NCI-H460 (cell line): ENCODE data around the gene PPP2CA. TPM values are rescaled to one million over a fixed set of nuclear protein-coding genes. Genes with fewer than 3 reads are reported as not detected.
A peak's percentile ranks its signal among the peaks of the same experiment; 100 is the strongest.
"Not testable (repeated sequence)": the region's sequence is repeated elsewhere in the genome, so short reads cannot be mapped to it uniquely, and the experiment has no call there.

Experiments used
- DNase-seq: peaks from one replicate; pipeline ENCODE4 v3.0.0-alpha.2; 2016; ENCODE audit warnings: low read depth; ENCODE audit errors: extremely low read depth
- total RNA-seq: library from RNA; depleted of rRNA; stranded (reverse); fragments of >200 nt; shearing (Covaris generic); gene quantifications from 2 replicates; pipeline ENCODE4 v1.2.3, GENCODE V29; 2014

PPP2CA gene
- total RNA-seq, 1 experiment from 2014 or later: 172 TPM

- DNase-seq: no peak
Measured at GRCh38 chr5:134246771-134247427, 21.0 kb upstream of the PPP2CA start.

DNA sequence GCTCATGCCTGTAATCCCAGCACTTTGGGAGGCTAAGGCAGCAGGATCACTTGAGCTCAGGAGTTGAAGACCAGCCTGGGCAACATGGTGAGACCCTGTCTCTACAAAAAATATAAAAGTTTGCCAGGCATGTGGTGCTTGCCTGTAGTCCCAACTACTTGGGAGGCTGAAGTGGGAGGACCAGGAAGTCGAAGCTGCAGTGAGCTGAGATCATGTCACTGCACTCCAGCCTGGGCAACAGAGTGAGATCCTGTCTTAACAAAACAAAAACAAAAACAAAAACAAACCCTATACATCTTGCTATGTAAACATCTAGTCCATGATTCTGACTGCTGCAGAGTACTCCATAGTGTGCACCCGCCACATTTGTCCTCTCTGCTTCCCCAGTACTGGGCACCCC lies 19.8 kb upstream of the PPP2CA start:
- DNase-seq: no peak

GRCh38 chr5:134245101-134245604 lies 19.3 kb upstream of the PPP2CA start:
- DNase-seq: no peak

- DNase-seq: no peak
Measured at GRCh38 chr5:134242146-134242545, 16.3 kb upstream of the PPP2CA start.

GRCh38 chr5:134240421-134240962 lies 14.6 kb upstream of the PPP2CA start:
- no peak for DNase-seq

- no peak for DNase-seq
Measured at GRCh38 chr5:134236820-134237219, 10.9 kb upstream of the PPP2CA start.

GRCh38 chr5:134236318-134236717 lies 10.4 kb upstream of the PPP2CA start:
- DNase-seq: no peak

DNA sequence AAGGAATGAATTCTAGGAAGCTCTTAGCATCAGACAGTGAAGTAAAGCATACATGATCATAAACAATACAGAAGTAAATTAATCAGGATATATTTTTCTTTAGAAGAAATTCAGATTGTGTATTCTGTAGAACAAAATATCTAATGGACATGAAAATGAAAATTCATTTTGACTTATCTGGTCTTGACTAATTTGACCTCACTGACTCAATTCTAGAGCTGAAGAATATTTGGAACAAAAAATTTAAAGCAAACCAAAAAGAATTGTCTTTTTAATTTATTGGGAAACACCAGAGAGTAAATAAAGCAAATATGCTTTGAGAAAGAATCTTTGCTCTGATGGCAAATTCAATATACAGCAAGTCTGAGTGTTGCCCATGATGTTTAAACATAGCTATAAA lies 2.8 kb upstream of the PPP2CA start:
- no peak for DNase-seq

- no peak for DNase-seq
Measured at GRCh38 chr5:134227776-134228175, 1.9 kb upstream of the PPP2CA start.

DNA sequence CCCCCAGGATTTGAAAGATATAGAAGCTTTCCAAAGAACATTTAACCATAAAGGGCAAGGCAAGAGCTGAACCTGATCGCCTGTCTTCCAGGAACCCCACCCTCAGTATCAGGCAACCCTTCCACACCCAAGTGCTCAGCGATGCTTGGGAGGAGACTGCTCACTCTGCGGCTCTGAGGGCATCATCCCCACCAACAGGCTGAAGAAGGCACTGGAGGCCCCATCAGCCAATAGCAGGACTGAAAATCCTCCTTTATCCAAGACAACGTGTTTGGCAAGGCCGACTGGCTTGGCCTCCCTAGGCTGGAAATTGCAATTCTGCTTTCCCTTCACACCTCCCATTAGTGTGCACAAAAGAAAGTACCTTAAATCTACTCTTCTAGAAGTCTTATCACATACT lies 1.4 kb upstream of the PPP2CA start:
- DNase-seq: no peak

GRCh38 chr5:134226441-134227192 lies 744 bp upstream of the PPP2CA start:
- no peak for DNase-seq

DNA sequence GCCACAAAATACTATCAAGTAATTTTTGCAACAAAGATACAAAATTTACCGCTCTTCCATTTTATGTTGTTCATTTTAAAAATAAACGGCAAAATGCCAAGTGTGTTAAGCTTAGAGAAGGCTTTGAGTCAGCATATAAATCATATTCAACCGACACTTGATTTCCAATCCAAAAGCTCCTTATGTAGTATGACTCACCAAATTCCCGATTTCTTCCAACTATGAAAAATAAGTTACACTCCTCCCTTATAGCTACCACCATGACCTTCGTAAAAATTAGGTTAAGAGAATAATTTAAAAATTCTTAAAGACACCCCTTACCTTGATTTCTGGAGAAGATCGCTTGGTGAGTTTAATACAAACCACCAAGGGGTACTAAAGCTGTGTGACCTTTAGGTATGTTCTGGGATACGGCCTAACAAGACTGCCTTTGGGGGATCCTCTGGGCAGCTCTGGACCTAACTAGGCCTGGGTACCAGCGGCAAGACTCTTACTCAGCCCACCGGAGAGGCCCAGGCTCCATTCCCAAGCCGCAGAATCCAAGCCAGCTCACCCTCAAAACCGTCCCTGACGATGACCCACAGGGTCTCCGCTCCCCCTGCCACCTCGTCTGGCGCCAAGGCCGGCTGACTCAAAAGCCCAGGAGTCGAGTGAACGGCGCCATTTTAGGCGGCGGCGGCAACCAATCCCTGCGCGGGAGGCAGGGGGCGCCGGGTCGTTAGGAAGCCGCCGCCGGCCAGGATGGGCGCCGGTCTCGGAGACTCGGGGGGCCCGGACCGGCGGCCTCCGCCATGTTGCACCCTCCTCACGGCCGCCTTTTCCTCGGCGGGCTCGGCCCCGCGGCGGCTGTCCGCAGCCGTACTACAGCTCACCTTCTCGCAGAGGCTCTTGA lies 739 bp downstream of the PPP2CA start:
- peak; percentile 50 for DNase-seq

GRCh38 chr5:134223406-134224248 lies 2.2 kb downstream of the PPP2CA start:
- no peak for DNase-seq

DNA sequence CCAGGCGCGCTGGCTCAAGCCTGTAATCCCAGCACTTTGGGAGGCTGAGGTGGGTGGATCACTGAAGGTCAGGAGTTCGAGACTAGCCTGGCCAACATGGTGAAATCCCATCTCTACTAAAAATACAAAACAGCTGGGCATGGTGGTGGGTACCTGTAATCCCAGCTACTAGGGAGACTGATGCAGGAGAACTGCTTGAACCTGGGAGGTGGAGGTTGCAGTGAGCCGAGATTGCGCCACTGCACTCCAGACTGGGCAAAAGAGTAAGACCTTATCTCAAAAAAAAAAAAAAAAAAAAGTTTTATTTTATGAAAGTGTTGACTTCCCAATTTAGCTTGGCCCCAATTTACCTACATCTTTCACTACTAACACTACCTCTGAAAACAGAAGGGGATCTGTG lies 4.2 kb downstream of the PPP2CA start:
- DNase-seq: not testable (repeated sequence)

DNA sequence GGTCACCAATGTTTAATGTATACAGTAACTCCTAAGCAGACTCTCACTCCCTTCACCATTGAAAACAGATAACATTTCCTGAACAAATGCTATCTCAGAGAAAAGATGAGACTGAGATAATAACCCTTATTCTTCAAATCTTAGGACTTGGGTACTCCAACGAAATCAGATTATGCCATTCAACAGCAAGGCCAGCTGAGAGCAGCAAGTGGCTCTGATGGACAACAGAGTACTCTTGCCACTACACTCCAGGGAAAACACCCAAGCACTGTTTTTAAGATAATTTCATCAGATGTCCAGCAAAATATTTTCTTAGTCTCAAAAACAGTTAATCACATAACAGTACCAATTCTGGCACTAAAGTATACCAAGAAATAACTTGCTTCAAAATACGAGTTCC lies 10.1 kb downstream of the PPP2CA start:
- DNase-seq: no peak

DNA sequence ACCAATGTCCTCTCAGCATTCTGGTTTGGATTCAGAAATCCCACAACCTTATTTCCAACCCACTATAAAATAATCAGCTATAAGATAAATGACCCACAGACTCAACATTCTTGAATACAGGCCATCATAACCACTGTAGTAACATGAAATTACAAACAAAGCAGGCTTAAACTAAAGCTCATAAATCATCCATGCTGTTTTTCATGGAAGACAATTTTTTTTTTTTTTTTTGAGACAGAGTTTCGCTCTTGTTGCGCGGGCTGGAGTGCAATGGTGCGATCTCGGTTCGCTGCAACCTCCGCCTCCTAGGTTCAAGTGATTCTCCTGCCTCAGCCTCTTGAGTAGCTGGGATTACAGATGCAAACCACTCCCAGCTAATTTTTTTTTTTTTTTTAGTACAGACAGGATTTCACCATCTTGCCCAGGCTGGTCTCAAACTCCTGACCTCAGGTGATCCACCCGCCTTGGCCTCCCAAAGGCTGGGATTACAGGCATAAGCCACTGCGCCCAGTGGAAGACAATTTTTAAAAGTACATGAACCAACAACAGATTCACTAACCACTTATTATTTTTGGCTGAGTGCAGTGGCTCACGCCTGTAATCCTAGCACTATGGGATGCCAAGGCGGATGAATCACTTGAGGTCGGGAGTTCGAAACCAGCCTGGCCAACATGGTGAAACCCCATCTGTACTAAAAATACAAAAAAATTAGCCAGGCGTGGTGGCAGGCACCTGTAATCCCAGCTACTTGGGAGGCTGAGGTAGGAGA lies 14.4 kb downstream of the PPP2CA start:
- DNase-seq: not testable (repeated sequence)

DNA sequence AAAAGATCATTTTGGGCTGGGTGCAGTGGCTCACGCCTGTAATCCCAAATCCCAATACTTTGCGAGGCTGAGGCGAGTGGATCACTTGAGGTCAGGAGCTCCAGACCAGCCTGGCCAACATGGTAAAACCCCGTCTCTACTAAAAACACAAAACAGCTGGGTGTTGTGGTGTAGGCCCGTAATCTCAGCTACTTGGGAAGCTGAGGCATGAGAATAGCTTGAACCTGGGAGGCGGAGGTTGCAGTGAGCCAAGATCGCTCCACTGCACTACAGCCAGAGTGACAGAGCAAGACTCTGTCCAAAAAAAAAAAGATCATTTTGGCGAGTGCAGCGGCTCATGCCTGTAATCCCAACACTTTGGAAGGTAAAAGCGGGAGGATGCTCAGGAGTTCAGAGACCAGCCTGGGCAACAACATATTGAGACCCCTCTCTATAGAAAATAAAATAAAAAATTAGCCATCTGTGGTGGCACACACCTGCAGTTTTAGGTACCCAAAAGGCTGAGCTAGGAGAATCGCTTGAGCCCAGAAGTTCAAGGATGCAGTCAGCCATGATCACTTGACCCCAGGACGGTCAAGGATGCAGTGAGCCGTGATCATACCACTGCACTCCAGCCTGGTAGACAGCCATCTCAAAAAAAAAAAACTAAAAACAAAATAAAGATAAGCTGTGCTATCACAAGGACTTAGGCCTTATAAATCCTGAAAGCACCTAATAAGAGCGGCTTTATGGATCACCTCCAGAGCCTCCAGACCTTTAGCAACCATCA lies 16.2 kb downstream of the PPP2CA start:
- DNase-seq: no peak

DNA sequence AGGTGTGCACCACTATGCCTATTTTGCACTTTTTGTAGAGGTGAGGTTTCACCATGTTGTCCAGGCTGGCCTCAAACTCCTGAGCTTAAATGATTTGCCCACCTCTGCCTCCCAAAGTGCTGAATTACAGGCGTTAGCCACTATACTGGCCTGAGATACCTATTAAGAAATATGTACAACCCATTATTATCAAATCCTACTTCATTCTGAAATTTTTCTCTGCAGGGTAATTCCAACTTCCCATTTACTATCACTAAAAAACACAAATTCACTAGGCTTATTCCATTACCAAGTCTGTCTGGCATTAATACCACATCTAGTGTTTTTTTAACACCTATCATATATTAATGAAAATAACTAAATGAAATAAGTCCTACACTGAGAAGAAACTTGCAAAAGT lies 18.2 kb downstream of the PPP2CA start:
- no peak for DNase-seq
